GM11168 (cell line): ENCODE measurements around the gene DTD1.

ENCODE experiments used
- in situ Hi-C: fragments of 300-500 bp; cut with MboI; formaldehyde crosslinking; loops from one replicate; pipeline ENCODE4 v1.12.0; 2022; ENCODE audit warnings: low sequenced_read_pairs; ENCODE audit not compliant: unreplicated experiment

Gene DTD1

DNA sequence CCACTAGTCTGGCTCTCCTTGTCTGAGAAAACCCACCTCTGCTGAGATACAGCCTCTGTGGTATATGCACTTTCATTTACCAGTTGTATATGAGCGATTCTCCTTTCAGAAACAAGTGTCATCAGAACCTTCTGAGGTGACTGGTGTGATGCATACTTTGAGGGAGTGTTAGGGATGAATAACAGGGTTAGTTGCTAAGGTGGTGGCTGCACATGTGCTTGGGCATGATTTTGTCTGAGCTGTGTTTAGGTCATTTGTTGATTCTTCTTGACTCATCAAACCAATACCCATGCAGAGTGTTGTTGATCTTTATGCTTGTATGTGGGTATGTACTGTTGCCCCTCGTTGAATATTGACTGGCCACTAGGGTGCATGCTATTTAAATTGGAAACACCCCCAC lies 25.7 kb downstream of the DTD1 start:
- in situ Hi-C loops = no loop called here

DNA sequence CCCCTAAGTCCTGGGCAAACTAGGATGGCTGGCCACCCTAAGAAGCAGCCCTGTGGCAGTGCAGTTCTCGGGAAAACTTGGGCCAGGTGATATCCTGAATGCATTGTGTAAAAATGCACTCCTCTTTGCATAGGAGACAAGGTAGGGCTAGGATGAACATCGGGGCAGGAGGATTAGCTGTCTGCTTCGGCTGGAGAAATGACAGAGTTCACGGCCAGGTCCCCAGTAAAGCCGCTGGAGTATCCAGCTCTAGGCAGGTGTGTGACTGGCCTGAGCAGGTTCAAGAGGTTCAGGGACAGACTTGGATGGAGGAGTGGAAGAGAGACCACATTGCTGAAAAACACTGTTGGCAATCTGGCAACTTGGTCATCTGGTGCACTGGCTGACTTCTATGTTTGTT lies 26.4 kb downstream of the DTD1 start:
- in situ Hi-C loops = no loop called here

DNA sequence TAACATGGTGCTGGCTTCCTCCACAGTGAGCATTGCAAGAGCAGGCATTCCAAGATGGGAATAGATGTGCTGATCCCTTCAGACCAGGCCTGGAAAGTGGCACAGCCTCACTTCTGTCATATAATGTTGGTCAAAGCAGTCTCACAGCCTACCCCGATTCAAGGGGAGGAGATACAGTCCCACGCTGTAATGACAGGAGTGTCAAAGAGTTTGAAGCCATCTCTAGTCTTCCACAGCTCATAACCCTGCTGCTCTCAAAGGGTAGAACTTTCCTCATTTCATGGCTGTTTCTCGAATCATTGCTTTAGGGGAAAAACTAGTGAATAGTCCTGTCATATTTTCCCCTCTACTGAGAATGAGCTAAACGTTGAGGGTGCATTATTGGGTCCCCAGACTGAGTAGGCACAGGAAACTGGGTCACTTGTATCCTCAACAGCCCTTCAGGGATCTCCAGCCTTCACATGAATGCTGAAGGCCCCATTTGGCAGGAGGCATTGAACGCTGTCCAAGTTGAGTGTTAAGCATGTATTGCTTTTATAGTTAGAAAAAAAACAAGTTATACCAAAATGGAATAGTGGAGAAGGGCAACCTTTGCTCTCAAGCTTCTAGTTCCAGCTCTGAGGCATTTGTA lies 27.3 kb downstream of the DTD1 start:
- in situ Hi-C loops = no loop called here

DNA sequence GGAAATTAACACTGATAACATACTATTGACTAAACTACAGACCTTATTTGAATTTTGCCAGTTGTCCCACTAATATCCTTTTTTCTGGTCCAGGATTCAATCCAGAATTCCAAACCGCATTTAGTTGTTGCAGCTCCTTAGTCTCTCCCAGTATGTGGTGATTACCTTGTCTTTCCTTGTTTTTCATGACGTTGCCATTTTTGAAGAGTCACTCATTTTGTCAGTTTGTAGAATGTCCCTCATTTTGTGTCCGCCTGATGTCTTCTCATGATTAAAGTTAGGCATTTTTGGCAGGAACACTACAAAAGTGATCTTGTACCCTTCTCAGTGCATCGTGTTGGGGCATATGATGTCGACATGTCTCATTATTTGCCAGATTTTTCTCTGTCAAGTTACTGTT lies 33.1 kb downstream of the DTD1 start:
- in situ Hi-C loops = no loop called here

DNA sequence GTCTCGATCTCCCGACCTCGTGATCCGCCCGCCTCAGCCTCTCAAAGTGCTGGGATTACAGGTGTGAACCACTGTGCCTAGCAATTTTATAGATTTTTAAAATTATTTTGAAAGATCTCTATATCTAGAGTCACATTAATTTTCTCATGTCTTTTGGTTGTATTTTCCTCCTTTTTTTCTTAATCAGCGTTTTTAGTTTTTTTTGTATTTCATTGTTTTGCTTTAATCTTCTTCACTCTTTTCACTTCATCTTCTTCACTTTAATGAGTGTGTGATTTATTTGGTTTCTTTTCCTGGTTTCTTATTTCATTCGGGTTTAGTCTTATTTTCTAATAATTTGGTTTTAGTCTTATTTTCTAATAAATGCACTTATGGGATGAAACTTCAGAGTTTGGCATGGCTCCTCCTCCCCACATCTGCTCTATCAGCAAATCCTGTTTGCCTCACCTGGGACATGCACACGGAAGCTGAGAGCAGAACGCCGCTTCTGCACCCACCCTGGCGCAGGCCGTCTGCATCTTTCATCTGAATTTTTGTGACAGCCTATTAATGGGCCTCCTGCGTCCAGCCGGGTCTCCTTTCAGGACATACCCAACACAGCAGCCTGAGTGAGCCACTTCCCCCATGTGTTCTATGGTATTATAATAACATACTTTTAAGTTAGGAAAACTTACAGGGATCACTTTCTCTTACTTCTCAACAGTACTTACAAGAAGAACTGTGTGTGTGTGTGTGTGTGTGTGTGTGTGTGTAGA lies 35.5 kb downstream of the DTD1 start:
- in situ Hi-C loops = no loop called here

DNA sequence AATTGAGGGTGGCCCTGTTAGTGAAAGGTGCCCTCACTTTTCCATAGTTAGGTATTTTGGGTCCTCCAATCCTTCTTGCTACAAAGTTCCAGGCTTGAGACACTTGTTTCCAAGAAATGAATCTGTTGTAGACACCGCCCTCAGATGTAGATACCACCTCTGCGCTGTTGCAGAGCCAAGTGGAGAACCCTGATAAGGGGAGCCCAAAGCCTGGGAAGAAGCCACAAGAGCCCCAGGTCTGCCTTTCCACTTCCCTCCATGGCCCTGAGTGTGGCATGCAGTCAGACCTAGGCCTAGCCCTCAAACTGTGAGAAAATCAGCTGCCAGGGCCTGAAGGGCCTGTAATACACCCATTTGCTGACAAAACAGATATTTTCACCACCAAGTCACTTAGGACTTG lies 37.1 kb downstream of the DTD1 start:
- in situ Hi-C loops = loop anchor here (25.0 kb wide), 2 partner anchors 312 to 437 kb away; no protein-coding TSS in a partner anchor

DNA sequence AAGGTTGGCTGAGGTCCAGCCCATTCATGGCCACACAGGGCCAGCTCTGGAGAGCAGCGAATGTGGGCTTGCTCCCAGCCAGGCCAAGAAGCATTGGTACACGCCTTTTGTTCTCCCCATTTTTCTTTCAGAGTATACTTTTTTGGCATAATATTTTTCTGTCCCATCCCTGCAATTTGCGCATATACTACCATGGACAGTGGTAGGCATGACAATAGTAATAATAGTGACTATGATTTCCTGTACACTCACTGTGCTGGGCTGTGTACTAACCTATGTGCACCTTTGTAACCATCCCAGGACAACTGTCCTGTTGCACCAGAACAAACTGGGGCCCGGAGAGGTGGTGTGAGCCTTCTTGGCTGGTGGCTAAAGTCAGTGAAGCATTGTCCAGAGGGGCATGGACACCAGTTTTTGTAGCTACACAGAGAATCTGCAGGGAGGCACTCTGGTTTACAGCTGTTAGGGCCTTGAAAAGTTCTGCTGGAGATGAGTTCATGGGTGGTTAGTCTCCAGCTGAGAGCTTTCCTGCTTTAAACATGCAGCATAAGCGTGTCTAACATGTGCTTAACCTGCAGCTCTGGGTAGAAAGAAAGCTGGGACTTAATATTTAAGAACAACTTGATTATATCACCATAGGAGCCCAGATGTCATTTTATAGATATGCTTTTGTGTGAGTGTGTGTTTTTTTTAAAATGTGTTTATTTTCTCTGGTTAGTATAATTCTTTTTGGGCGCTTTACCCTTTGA lies 38.2 kb downstream of the DTD1 start:
- in situ Hi-C loops = loop anchor here (25.0 kb wide), 2 partner anchors 311 to 436 kb away; no protein-coding TSS in a partner anchor

DNA sequence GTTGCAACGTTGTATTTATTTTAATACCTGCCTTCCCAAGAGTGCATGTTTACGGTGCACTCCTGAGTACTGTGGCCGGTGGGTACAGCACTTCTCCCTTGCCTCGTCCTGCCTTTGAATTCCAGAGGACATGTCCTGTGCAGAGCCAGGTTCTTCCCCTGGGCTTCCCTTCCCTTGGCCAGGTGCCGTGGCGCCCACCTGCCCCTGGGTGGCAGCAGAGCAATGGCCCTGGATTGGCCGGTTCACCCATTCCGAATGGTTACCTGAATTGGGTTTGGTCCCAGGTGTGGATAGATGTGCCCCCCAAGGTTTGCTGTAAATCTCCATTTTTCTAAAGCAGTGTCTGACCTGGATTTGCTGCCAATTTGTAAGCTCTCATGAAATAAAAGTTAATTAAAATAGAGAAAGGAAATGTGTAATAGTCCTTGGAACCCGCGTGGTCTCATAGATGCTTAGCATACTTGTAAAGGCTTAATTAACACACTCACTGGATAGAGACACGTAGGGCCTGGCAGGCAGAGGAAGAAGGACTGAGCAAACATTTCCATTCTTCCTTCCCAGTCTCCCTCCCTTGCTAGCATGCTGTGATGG lies 40.6 kb downstream of the DTD1 start:
- in situ Hi-C loops = loop anchor here (25.0 kb wide), 2 partner anchors 309 to 434 kb away; no protein-coding TSS in a partner anchor

DNA sequence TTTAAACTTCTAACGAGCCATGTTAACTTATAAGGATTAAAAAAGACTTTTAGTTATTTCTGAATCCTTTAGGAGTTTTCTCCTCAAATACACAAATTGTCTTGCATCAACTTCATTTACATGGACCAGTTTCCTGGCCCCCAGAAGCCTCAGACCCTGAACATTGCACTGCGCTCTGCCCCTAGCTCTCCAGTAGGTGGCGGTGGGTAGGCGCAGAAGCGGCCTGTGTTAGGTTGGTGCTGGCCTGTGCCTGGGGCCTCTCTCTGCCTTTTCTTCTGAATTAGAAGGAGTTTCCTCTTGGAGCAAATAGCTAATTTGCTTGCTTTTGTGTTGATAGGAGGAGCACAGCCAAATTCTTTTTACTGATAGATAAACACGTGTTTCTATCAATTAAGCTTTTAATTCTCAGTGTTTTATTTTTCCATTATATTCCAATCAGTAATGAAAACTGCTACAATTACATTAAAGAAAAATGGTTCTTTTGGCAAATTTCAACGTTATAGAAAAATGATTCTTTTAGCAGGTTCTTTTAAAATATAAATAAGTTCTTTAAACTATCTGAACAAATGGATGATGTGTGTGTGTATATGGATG lies 44.4 kb downstream of the DTD1 start:
- in situ Hi-C loops = loop anchor here (10.0 to 25.0 kb wide), 3 partner anchors 305 to 573 kb away; no protein-coding TSS in a partner anchor

DNA sequence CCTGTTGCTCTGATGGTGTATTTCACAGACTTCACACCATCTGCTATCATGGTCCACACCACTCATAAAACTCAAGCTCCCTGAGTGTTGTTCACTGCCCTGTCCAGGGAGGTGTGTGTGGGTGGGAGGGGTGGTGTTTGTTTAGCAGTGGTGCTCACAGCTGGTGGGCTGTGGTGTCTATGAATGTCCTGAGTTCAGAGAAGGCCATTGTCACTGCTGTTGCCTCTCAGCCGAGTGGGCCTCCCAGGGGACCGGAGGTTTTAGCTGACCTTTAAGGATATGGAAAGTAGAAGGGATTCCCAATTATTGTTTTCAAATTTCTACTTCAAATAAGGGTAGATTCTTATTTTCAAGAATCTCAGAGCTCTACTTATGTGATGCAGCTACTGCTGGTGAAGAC lies 45.6 kb downstream of the DTD1 start:
- in situ Hi-C loops = loop anchor here (10.0 to 25.0 kb wide), 3 partner anchors 304 to 571 kb away; no protein-coding TSS in a partner anchor

DNA sequence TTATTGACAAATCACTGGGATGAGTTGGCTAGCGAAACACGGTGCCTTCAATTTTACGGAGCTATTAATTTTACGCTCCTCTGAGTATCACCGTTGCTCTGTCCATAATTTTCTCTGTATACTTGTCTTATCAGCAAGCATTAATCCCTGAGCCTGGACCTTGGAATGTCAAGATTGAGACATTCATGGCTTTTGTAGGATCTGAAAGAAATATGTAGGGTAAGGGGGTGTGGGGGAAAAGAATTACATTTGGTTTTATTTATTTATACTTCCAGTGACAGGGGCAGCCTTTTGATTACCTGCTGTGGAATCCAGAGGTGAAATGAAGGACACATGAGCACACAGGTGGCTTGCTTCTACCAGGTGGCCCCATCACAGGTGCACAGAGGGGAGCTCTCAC lies 46.6 kb downstream of the DTD1 start:
- in situ Hi-C loops = loop anchor here (10.0 to 25.0 kb wide), 3 partner anchors 303 to 570 kb away; no protein-coding TSS in a partner anchor

DNA sequence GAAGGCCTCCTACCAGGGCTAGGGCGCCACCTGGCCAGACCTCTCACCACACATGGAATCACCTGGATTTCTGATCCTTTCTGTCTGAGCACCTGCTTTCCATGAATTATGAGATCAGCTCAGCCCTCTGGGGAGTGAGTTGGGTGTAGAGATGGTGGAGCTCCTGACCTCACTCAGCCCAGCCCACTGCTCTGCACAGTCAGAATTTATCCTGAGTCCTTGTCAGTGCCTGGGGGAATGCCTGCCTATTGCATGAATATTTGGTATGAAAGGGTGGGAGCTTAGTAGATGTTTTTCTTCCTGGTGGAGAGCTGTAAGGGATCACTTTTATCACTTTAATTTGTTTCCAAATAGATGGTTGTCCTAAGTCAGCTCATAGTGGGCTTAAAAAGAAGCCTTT lies 47.5 kb downstream of the DTD1 start:
- in situ Hi-C loops = loop anchor here (10.0 to 25.0 kb wide), 3 partner anchors 302 to 569 kb away; no protein-coding TSS in a partner anchor

DNA sequence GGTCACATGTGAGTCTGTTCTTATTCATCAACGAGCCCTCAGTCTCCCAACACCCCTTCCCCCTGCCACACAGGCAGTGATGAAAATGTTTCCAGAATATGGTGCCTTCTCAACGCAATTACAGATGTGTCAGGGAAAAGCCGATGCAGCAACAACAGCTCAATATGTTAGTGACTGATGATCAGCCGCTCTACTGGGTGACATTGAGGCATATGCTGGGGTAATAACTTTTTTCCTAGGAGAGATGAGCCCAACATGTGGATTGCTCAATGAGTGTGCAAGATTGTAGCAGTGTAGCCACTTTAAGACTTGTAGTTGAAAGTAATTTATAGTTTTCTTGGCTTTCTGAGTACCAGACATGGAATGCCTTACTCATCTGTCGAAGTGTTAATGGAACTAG lies 49.4 kb downstream of the DTD1 start:
- in situ Hi-C loops = loop anchor here (10.0 to 25.0 kb wide), 3 partner anchors 300 to 568 kb away; no protein-coding TSS in a partner anchor

DNA sequence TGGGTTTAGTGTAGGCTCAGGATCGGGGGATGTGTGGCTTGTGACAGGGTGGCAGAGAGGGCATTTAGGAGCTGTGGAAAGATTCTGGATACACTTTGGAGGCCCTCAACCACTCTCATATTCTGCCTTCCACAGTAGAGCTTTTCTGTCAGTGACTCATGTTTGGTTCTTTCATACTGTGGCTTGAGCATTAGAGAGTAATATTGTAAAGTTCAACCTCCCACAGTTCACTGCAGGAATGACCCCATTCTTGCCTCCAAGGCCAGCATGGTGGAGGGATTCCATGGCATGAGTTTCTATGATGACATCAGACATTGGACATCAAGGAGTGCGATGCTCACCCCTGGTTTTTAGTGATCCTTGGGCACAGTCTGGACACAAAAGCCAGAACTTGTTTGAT lies 50.9 kb downstream of the DTD1 start:
- in situ Hi-C loops = loop anchor here (10.0 to 25.0 kb wide), 3 partner anchors 299 to 566 kb away; no protein-coding TSS in a partner anchor

DNA sequence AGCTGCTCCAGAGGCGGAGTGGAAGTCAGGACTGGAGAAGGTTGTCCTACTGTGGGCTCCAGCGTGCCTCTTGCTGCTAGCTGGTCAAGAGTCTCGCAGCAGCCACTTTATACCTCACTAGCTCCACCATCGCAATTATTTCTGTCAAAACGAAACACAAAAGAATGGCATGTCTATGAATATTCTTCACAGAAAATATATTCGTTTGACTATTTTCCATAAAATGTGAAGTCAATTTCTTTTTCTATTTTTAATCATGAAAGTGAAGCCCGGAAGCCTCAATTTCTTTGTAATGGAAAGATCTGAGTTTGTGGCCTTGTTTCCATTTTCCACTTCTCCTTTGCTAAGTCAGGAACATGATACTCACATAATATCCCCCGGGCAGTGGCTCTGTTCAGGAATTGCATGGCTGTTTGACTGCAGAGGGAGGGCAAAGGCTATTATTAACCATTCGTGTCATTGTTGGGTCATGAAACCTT lies 51.7 kb downstream of the DTD1 start:
- in situ Hi-C loops = loop anchor here (10.0 to 25.0 kb wide), 3 partner anchors 298 to 565 kb away; no protein-coding TSS in a partner anchor

DNA sequence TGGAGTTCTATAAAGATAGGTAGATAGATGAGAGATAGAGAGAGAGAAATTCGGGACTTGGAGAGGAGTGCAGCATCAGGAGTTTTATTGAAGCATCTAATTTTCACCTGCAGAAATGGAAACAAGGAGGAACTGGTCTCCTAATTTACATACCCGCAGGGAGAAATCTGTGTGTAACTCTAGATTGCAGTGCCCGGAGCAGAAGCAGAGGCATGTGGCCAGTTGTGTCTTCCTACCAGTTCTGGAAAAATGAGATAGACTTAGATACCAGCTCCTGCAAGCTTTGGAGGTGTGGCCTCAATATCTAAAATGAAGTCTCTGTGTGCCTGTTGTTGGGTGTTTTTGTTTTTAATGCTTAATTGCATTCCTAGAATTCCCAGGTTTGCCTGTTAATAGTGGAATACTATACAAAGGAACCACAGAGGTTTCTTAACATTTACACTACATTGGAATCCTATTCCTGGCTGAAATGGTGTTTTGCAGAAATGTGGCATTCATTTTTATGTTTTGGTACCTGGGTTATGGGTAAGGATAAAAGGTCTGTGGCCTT lies 57.4 kb downstream of the DTD1 start:
- in situ Hi-C loops = loop anchor here (25.0 kb wide), 2 partner anchors 292 to 417 kb away; no protein-coding TSS in a partner anchor

DNA sequence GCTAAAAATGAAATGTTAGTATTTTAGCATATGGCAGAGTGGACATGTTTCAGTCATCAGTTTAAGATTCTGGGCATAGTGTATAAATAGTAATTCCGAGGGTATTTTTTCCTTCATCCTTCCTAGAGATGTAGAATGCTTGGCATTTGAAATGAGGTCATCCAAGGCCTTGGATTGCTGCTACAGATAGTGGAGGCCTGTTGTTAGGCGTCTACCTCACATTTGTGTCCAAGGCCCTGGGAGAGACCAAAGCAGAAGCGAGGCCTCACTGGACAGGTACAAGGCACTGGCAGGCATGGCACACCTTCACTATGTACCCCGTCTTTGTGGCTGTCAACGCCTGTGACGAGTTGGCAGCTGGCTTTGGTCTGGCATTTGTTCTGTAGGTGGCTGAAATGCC lies 58.0 kb downstream of the DTD1 start:
- in situ Hi-C loops = loop anchor here (25.0 kb wide), 2 partner anchors 291 to 416 kb away; no protein-coding TSS in a partner anchor

DNA sequence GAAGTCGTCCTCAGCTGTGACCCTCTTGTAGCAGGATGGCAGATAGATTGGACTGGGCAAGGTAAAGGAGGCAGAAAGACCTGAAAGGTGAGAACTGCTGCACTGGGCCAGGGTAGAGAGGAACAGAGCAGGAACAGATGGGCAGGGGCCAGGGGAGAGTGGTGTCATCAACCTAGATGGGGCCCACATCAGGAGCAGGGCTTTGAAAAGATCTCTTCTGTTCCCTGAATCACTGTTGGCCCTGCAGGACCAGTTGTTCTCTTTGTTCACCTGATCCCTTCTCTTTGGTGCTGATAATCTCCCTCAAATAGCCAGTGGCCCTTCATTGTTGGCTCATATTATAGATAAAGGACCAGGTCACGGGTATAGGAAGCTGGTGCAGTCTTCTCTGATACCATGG lies 59.9 kb downstream of the DTD1 start:
- in situ Hi-C loops = loop anchor here (25.0 kb wide), 2 partner anchors 290 to 415 kb away; no protein-coding TSS in a partner anchor

DNA sequence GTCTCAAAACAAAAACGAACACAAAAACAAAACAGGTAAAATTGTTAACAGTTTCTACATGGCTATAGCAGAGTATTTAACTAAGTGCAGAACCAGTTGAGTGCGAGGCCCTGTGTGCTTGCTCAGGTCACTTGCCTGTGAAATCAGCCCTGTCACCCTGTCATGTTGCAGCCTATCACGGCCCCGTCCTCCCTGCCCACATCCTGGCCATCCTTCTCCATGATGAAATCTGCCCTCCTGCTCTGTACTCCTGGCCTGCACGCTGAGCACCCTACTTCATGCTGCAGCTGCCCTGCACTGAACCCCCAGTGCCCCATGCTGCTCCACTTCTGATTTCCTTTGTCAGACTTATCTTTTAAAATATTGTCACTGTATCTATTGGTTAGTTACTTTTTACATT lies 62.4 kb downstream of the DTD1 start:
- in situ Hi-C loops = no loop called here
